Inflammatory macrophage treated with lipopolysaccharide for 4 hours (primary cell): ENCODE results near the gene CGB8.
"Not testable (repeated sequence)": the region's sequence is repeated elsewhere in the genome, so short reads cannot be mapped to it uniquely, and the experiment has no call there.

Source experiments
- DNase-seq: peaks from one replicate; pipeline ENCODE4 v3.0.0-alpha.2; 2020

Gene CGB8

DNA sequence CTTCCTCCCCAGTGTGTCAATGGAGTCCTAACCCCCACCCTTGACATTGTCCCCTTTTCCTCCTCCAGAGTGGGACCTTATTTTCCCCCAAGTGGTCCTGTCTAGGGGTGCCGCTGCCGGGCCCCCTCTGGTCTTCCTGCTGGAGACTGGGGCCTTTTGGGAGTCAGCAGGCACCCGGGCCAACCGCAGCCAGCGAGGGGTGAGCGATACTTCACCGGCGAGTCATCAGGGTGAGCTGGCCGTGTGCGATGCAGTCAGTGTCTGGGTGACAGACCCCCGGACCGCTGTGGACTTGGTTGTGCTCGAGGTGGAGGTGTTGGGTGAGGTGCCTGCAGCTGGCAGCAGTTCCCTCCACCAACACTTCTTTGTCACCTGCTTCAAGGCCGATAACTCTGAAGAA, 19.2 kb downstream of the CGB8 start:
- DNase-seq: not testable (repeated sequence)

DNA sequence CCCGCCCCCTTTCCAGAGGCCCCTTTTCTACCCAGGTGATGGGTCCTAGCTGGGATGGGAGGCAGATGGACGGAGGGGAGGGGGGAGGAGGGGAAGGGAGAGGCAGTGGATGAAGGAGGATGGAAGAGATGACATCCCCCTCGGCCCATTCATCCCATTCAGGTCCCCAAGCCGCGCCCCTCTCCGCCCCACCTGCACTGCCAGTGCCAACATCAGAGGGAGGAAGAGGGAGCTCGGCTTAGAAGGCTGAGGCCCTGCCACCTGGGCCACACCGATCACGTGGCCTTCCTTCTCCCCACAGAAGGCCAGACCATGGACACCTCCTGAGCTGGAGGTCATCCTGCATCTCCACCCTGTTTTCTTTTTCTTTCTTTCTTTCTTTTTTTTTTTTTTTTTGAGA, 20.2 kb downstream of the CGB8 start:
- DNase-seq: not testable (repeated sequence)

GRCh38 chr19:49025599-49025998, 23.3 kb downstream of the CGB8 start:
- not testable (repeated sequence) for DNase-seq

DNA sequence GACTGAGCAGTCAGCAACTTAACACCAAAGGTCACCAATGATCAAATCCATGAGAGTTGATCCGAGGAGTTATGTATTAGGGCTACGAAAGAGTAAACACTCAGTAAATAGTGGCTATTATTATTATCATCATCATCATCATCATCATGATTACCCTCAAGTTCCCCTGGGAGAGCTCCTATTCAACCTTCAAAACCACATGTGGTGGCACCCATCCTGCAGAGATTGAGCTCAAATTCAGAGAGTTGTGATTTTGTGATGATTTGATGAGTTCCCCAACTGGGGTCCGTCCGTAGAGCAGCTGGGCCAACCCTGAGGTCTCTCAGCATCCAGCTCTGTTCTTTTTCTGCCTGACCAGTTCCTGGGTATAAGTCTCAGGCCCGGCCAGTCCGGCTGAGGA, 23.8 kb downstream of the CGB8 start:
- DNase-seq: not testable (repeated sequence)

- not testable (repeated sequence) for DNase-seq
Observed at GRCh38 chr19:49024233-49024632, 24.7 kb downstream of the CGB8 start, which contains the start of gene CGB3. Gene CGB3, minus strand, starts transcription at chr19:49024333. Its CDS starts 362 bp downstream, at chr19:49023971.

- no peak for DNase-seq
Observed at GRCh38 chr19:49022116-49022515, 26.8 kb downstream of the CGB8 start.

DNA sequence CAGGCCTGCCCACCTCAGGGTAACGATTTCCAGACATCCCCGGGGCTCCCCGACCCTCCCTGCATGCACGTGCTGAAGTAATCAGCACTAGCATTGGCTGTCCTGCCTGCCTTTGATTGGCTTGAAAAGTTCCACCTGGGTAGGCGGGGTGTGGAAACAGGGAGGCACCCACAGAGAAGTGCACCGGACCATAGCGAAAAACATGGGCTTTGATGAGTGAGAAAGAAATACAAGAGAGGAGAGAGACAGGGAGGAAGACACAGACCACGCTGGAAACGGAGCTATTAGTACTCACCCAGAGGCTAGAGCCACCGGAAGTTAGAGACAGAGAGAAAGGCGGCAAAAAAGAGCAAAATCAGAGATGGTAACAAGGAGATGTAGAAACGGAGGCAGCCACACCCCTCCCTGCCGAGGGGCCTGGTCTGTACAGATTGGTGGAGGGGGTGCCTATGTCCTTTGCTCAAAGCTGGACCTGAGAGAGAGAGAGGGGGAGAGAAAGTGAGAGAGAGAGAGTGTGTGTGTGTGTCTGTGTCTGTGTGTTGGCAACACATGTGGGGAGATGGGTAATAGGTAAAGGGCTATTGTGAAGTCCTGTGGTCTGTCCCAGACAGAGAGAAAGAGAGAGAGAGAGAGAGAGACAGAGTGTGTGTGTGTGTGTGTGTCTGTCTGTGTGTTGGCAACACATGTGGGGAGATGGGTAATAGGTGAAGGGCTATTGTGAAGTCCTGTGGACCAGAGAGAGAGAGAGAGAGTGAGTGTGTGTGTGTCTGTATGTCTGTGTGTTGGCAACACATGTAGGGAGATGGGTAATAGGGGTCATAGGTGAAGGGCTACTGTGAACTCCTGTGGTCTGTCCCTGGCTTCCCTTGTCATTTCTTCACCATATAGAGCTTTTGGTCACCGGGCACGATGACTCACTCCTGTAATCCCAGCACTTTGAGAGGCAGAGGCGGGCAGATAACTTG, 27.7 kb downstream of the CGB8 start:
- peak; percentile 46 for DNase-seq

GRCh38 chr19:49020342-49020741, 28.6 kb downstream of the CGB8 start:
- DNase-seq: no peak

DNA sequence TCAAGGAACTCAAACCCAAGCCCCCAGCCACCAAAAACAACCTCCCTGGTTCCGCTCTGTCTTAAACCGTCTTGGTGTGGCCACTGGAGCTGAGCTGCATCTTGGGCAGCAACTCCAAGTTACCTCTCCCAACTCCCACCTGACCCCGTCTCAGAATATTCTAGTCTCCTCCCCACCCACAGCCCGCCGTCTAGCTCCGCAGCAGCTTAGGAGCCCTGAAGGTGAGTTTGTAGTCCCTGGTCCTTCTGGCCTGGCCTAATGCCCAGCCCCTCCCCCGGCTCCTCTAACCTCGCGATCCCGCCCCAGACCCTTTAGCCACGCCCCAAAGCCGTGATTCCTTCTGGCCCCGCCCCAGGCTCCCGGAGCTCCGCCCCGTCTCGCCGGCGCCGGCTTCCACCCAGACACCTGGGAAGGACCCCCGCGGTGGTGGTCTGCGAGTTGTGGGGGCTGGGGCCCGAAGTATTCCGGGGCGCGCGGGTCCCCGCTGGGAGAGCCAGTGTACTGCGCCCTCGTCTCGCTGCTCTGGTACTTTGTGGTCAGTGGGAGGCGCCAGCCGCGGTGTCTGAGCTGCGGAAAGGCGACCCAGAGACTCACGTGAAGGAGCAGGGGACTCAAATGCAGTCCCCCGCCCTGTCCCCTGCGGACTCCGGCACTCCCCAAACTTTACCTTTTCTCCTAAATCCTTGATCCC, 29.5 kb downstream of the CGB8 start:
- DNase-seq: peak; percentile 45

GRCh38 chr19:49018388-49019241, 30.3 kb downstream of the CGB8 start:
- not testable (repeated sequence) for DNase-seq

DNA sequence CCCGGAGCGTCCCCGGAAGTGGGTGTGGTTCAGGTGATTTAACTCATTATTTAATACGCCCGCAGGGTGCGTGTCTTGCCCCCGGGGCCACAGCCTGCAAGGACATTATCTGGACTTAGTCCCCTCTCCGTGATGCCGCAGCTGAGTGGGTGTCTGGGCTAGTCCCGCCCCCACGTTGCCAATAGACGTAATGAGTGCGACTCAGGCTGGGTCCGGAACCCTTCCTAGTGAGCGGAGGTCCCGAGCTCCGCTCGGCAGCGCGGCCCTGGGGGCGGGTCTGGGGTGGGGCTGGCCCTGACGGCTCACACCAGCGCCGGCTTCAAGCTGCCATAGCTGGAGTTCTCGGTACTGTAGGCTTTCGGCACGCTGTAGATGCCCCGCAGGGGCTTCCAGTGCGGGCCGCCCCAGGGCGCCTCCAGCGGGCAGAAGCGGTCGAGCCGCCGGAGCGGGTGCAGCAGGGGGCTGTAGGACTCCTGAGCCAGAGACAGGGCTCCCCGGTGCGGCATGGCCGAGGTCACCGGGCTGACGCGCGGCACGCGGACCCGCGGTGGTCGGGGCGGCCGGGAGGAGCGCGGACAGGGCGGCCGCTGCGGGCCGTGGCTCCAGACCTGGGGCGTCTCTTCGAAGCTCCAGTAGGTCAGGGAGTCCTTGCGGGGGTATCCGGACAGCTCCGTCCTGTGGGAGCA, 31.1 kb downstream of the CGB8 start:
- DNase-seq: peak; percentile 37

DNA sequence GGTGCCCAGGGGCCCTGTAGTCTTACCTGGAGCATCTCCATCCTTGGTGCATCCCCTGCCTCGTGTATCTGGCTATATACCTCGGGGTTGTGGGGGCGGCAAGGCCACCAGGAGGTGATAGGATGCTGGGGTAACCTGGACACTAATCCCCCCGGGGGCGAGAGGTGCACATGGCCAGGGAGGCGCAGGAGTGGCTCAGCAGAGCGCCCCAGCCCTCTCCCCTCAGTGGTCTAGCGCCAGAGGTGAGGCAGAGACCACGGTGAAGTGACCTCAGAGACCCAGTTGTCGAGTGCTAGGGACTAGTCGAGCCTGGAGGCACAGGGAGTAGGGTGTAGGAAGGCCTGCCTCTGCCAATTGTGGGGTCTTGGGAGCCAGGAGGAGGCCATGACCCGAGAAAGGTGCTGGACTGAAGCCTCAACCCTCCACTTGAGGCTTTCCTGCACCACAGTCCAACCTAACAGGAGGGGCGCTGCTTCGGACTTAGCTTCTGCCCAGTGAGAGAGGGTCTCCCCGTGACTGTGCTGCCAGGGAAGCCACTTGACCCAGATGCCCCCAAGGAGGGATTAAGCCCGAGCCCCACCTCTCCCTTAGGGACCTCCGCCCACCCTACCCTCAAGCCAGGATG, 31.8 kb downstream of the CGB8 start, which contains the start of gene LHB:
LHB (minus strand) TSS at position 51 of the 625 bp plus-strand sequence; CDS start at position 41, 10 bp downstream.
- no peak for DNase-seq

GRCh38 chr19:49016067-49016839, 32.7 kb downstream of the CGB8 start:
- DNase-seq: no peak

GRCh38 chr19:49014870-49015255, 34.0 kb downstream of the CGB8 start:
- DNase-seq: no peak

GRCh38 chr19:49014123-49014869, 34.6 kb downstream of the CGB8 start:
- no peak for DNase-seq

GRCh38 chr19:49011194-49011593, 37.7 kb downstream of the CGB8 start:
- DNase-seq: no peak

DNA sequence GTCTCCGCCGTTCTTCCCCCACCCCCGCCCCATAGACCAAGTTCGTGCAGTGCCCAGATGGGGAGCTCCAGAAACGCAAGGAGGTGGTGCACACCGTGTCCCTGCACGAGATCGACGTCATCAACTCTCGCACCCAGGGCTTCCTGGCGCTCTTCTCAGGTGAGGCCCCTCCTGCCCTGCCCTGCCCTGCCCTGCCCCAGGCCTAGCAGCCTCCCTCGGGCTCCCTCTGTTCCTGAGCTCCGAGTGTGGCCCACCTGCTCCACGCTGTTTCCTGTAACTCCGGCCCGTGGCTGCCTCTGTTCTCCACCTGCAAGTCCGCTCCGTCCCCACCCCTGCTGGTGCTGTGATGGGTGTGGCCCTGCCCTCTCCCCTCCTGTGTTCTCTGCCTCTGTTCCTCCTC, 38.5 kb downstream of the CGB8 start:
- no peak for DNase-seq

- DNase-seq: no peak
Observed at GRCh38 chr19:49009828-49010227, 39.1 kb downstream of the CGB8 start.

DNA sequence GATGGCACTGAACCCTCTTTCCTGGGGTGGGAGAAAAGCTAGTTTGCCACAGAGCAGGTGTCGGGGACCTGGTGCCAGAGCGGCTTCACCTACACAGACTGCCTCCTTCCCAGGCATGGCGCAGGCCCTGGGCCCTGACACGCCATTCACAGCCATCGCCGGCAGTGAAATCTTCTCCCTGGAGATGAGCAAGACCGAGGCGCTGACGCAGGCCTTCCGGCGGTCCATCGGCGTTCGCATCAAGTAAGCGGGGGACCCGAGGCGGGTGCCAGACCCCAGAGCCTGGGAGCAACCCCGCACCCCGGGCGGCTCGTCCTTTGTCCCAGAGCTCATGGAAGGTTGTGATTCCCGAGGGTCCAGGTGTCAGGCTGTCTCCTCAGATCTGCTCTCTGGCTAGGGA, 42.0 kb downstream of the CGB8 start:
- DNase-seq: no peak

GRCh38 chr19:49004964-49005614, 43.8 kb downstream of the CGB8 start:
- DNase-seq: no peak
